Sigmoid colon (tissue), 7 donors: ENCODE results near the gene LBR. TPM values are rescaled to one million over a fixed set of nuclear protein-coding genes. Genes with fewer than 3 reads are reported as not detected.

Experiments
- DNase-seq: peaks from one replicate; pipeline ENCODE4 v3.0.0-alpha.2; 2019
- H3K27ac ChIP-seq, 4 donors: fragments of 200-600 bp; sonication (generic); one replicate each; pipeline ENCODE4 v1.5.1; 2016 to 2019; ENCODE audit warnings: mild to moderate bottlenecking in 1 of 4
- H3K27me3 ChIP-seq, 3 donors: fragments of 200-600 bp; sonication (generic); one replicate each; pipeline ENCODE4 v1.5.1; 2019; ENCODE audit warnings: mild to moderate bottlenecking in 1 of 3
- H3K36me3 ChIP-seq, 4 donors: fragments of 200-600 bp; sonication (generic); one replicate each; pipeline ENCODE4 v1.5.1; 2016 to 2019
- H3K4me1 ChIP-seq, 4 donors: fragments of 200-600 bp; sonication (generic); one replicate each; pipeline ENCODE4 v1.5.1; 2017 to 2019
- H3K4me3 ChIP-seq, 4 donors: fragments of 200-600 bp; sonication (generic); one replicate each; pipeline ENCODE4 v1.5.1; 2017 to 2019; ENCODE audit warnings: mild to moderate bottlenecking in 2 of 4, moderate library complexity in 1 of 4
- H3K9me3 ChIP-seq, 4 donors: fragments of 200-600 bp in 3 of 4; sonication (generic) in 3 of 4; one replicate each; pipeline versions ENCODE4 v1.5.1 to v1.6.1; 2013 to 2019
- EP300 ChIP-seq, 4 donors: sonication (generic); formaldehyde crosslinking; IDR thresholded peaks; one replicate each; pipeline ENCODE4 v1.6.1; 2017; ENCODE audit warnings: antibody characterized with exemption in 4 of 4
- POLR2A ChIP-seq, 2 donors: fragments of 450-650 bp; IDR thresholded peaks; one replicate each; pipeline ENCODE4 v1.6.1; 2016; ENCODE audit warnings: antibody characterized with exemption in 2 of 2, mild to moderate bottlenecking in 2 of 2, moderate library complexity in 2 of 2
- POLR2AphosphoS5 ChIP-seq, 4 donors: sonication (generic); formaldehyde crosslinking; IDR thresholded peaks; one replicate each; pipeline ENCODE4 v1.6.1; 2017; ENCODE audit warnings: antibody characterized with exemption in 4 of 4
- WGBS, 2 donors: extraction: QIAGEN DNeasy Blood & Tissue Kit; methylation state at CpG; one replicate each; pipeline ENCODE4 v1.1.7; 2013; 5-methylcytosine and 5-hydroxymethylcytosine counted together
- intact Hi-C: fragments of 100-400 bp; cut with DNase I; formaldehyde crosslinking; loops from one replicate; pipeline ENCODE4 v1.15.1; 2023
- polyA plus RNA-seq, 3 donors: library from polyadenylated mRNA; stranded (reverse); fragments of 200-250 nt; gene quantifications; one replicate each; pipeline ENCODE4 v1.2.3, GENCODE V29; 2013
- total RNA-seq, 4 donors: library from RNA; depleted of rRNA; stranded (reverse); fragments of >200 nt; gene quantifications; one replicate each; pipeline ENCODE4 v1.1.0, GENCODE V29; 2016
- TF ChIP-seq, protein P1 (sequence below), 4 experiments: fragments of 450-650 bp in 3 of 4; fragments of 200-600 bp in 1 of 4; IDR thresholded peaks; one replicate each; pipeline ENCODE4 v1.5.1; 2016 to 2019; ENCODE audit warnings: antibody characterized with exemption in 4 of 4, mild to moderate bottlenecking in 3 of 4, moderate library complexity in 2 of 4
- donor health status: healthy with polysubstance abuse.
- donor health status: Bipolar disorder and iron deficiency.
- donor health status: healthy.

The LBR gene
- total and polyA plus RNA-seq, 7 donors: 5.4 to 195 (median 134) TPM

DNA sequence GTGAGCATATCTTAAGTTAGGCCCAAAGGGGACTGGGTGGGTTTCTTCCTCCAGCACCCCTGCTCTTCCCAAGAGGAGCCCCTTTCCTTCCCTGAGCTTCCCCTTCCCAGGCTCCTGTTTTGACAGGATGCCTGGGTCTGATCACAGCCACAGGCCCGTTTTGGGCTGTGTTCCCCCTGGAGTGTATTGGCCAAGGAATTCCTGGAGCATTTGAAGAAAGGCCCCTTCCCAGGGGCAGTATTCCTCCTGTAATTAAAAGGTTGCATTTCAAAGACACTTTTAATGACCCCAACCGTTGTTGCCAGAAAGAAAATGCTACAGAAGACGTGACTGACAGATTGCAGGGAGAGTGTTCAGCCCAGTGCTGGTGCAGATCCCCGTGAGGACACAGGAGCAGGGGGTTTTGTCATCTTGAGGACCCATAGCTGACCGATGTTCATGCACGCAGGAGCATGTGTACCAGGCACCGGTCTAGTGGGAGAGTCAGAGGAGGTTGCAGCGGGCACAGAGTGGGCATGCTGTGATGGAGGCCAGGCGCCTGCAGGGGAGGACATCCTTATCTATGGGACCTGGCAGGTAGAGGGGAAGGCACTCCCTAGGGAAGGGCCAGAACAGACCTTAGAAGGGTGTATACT lies 19.3 kb upstream of the LBR start:
- no peaks in the 10 kb centered on the region for H3K9me3 ChIP-seq
- no peaks in the 10 kb centered on the region for H3K27me3 ChIP-seq
- no peaks in the 10 kb centered on the region for H3K36me3 ChIP-seq
- 71 to 76% methylated on average over 9 of the region's 9 CpGs for WGBS, 2 donors
- TF ChIP-seq, protein P1, sequence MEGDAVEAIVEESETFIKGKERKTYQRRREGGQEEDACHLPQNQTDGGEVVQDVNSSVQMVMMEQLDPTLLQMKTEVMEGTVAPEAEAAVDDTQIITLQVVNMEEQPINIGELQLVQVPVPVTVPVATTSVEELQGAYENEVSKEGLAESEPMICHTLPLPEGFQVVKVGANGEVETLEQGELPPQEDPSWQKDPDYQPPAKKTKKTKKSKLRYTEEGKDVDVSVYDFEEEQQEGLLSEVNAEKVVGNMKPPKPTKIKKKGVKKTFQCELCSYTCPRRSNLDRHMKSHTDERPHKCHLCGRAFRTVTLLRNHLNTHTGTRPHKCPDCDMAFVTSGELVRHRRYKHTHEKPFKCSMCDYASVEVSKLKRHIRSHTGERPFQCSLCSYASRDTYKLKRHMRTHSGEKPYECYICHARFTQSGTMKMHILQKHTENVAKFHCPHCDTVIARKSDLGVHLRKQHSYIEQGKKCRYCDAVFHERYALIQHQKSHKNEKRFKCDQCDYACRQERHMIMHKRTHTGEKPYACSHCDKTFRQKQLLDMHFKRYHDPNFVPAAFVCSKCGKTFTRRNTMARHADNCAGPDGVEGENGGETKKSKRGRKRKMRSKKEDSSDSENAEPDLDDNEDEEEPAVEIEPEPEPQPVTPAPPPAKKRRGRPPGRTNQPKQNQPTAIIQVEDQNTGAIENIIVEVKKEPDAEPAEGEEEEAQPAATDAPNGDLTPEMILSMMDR (IDR thresholded peaks at IDR 0.05): no peak
- no peak for TF ChIP-seq EP300 (IDR thresholded peaks at IDR 0.05)
- TF ChIP-seq POLR2A (IDR thresholded peaks at IDR 0.05): no peak
- no peak for TF ChIP-seq POLR2AphosphoS5 (IDR thresholded peaks at IDR 0.05)
- peak overlapping the region in 2 of 4 donors; percentile 19 to 31 for H3K4me3 ChIP-seq
- peaks cover 0 to 92% (median 86%) of the 10 kb centered on the region in 4 donors for H3K4me1 ChIP-seq
- intact Hi-C loops: no loop called here
- no peak for DNase-seq
- H3K27ac ChIP-seq: peak overlapping the region; percentile 91 to 96 (median 93)

DNA sequence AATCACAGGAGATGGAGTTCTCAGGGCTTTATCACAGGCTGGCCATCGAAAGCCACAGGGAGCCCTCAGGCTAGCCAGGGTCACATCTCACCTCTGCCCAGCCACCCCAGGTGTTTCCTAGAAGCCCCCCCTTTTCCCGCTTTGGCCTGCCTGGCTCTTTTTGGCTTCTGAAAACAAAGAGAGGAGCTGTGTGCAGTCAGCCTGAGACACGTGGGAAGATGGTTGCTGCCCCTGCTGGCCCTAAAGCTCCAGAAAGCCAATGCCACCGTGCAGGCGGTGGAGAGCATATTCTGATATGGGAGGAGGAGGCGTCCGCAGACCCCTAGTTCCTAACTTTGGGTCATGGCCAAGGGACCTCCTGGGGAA lies 18.7 kb upstream of the LBR start:
- peak; percentile 71 for DNase-seq
- H3K27ac ChIP-seq: peak overlapping the region; percentile 91 to 96 (median 93)
- 60 to 76% methylated on average over 7 of the region's 7 CpGs for WGBS, 2 donors

DNA sequence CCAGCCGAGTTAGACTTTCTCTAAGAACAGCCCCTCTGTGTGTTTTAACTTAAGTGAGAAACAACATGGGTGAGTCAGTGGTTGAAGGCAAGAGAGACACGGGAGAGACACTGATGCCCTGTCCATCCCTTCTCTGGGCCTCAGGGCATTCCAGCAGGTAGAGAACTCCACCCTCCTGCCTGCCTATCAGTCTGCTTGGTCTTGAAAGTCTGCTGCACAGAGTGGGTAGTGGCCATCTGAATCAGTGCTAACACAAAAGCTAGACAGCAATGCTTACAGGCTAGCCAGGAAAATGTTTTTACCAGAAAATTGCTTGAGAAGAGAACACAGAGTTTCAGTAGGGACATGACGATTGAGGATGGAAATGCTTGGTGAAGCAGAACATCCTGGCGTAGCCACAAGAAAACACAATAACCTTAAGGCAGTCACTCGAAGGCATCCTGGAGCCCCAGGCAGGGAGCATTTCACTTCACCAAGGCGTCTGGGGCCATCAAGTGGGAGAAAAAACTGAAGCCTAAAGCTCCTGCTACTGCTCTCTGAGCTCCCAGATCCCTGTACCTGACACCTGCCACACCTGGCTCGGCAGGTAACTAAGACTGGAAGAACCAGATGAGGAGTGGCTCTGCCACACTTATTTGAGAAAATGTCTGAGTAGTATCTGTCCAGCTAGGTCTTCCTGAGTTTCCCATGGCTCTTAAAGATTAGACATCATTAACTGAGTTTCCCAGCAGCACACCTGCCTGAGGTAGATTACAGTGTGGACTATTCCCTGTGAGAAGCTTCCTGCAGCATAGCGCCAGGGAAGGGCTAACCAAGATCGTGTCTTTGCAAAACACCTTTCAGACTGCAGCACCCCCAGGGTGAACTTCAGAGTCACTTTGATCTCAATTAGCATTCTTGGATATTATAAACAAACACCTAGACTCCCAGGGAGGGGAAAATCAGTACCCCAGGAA lies 18.1 kb upstream of the LBR start:
- peak overlapping the region; percentile 91 to 96 (median 93) for H3K27ac ChIP-seq
- TF ChIP-seq EP300 (IDR thresholded peaks at IDR 0.05) (peak in 3 of 4 donors; percentile 75 to 93 (median 92)), POLR2AphosphoS5 (IDR thresholded peaks at IDR 0.05) (peak; percentile 56 to 81 (median 70)), POLR2A (IDR thresholded peaks at IDR 0.05) (peak in 1 of 2 donors; percentile 16)
- TF ChIP-seq, protein P1 (IDR thresholded peaks at IDR 0.05): no peak
- intact Hi-C loops: no loop called here
- DNase-seq: peak; percentile 79
- H3K4me3 ChIP-seq: no peak overlapping the region
- peaks cover 0 to 92% (median 88%) of the 10 kb centered on the region in 4 donors for H3K4me1 ChIP-seq
- H3K27me3 ChIP-seq: no peaks in the 10 kb centered on the region
- H3K36me3 ChIP-seq: no peaks in the 10 kb centered on the region
- 21 to 46% methylated on average over 9 of the region's 9 CpGs for WGBS, 2 donors
- no peaks in the 10 kb centered on the region for H3K9me3 ChIP-seq

More for the DNA sequence above, 18.7 kb upstream of the LBR start:
- Histone ChIP-seq H3K36me3 (no peaks in the 10 kb centered on the region), H3K9me3 (no peaks in the 10 kb centered on the region), H3K4me3 (no peak overlapping the region), H3K27me3 (no peaks in the 10 kb centered on the region), H3K4me1 (peaks cover 0 to 92% (median 86%) of the 10 kb centered on the region in 4 donors)
- intact Hi-C loops: no loop called here
- TF ChIP-seq, protein P1 (IDR thresholded peaks at IDR 0.05): no peak
- TF ChIP-seq EP300 (IDR thresholded peaks at IDR 0.05): no peak
- no peak for TF ChIP-seq POLR2A (IDR thresholded peaks at IDR 0.05)
- no peak for TF ChIP-seq POLR2AphosphoS5 (IDR thresholded peaks at IDR 0.05)

DNA sequence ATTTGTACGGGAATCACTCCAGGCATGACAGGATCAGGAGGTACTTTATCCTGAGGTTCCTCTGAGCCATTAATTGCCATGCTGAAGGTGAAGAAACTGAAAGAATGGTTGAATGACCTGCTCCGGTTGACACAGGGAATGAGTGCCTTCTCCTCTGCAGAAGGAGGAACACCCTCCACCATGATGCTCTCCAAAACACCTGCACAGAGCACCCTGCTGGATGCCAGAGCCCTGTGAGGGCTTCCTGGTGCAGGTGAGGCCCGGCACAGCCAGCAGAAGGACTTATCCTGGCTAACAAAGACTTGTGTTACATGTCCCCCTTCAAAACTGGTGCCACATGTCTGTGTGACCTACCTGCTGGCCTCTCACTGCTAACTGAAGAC lies 14.3 kb upstream of the LBR start:
- no peaks in the 10 kb centered on the region for H3K36me3 ChIP-seq
- TF ChIP-seq, protein P1 (IDR thresholded peaks at IDR 0.05): no peak
- TF ChIP-seq POLR2AphosphoS5 (IDR thresholded peaks at IDR 0.05) (no peak), EP300 (IDR thresholded peaks at IDR 0.05) (no peak), POLR2A (IDR thresholded peaks at IDR 0.05) (no peak)
- peak; percentile 47 for DNase-seq
- no peak overlapping the region for H3K4me3 ChIP-seq
- H3K4me1 ChIP-seq: peaks cover 0 to 91% (median 81%) of the 10 kb centered on the region in 4 donors
- H3K27me3 ChIP-seq: no peaks in the 10 kb centered on the region
- intact Hi-C loops: no loop called here
- 16 to 46% methylated on average over 3 of the region's 3 CpGs for WGBS, 2 donors
- H3K27ac ChIP-seq: peak overlapping the region; percentile 46 to 96 (median 93)
- no peaks in the 10 kb centered on the region for H3K9me3 ChIP-seq
